Lower lobe of right lung (tissue), 2 donors: Measurements from ENCODE around the gene VASH2. TPM values are rescaled to one million over a fixed set of nuclear protein-coding genes. Genes with fewer than 3 reads are reported as not detected.

Source experiments
- ATAC-seq, 2 donors: fragments of 200-7000 bp; cut with Tn5 transposase; one replicate each; pipeline ENCODE4 v1.9.1; 2020 to 2022; ENCODE audit warnings: mild to moderate bottlenecking in 2 of 2, moderate library complexity in 2 of 2
- DNase-seq: peaks from one replicate; pipeline ENCODE4 v3.0.0-alpha.2; 2020
- H3K27ac ChIP-seq: fragments of 200-600 bp; one replicate; pipeline ENCODE4 v1.8.0; 2022
- H3K27me3 ChIP-seq: fragments of 200-600 bp; one replicate; pipeline ENCODE4 v1.8.0; 2022; ENCODE audit warnings: low read depth
- H3K36me3 ChIP-seq: fragments of 200-600 bp; one replicate; pipeline ENCODE4 v1.8.0; 2022; ENCODE audit warnings: mild to moderate bottlenecking
- H3K4me1 ChIP-seq: fragments of 200-600 bp; one replicate; pipeline ENCODE4 v1.8.0; 2022
- H3K4me3 ChIP-seq: fragments of 200-600 bp; one replicate; pipeline ENCODE4 v1.8.0; 2022; ENCODE audit warnings: mild to moderate bottlenecking
- H3K9me3 ChIP-seq: fragments of 200-600 bp; one replicate; pipeline ENCODE4 v1.8.0; 2022
- intact Hi-C: fragments of 100-400 bp; cut with DNase I; formaldehyde crosslinking; loops from one replicate; pipeline ENCODE4 v1.11.0; 2022
- total RNA-seq: library from RNA; stranded (reverse); fragmentation: NEBNext Ultra II Directional; extraction: Animal tissue kit (Norgen Biotek cat#: 25700); gene quantifications from one replicate; pipeline ENCODE4 v1.2.1, GENCODE V29; 2021
- TF ChIP-seq, protein P1 (sequence below): fragments of 200-600 bp; IDR thresholded peaks from one replicate; pipeline ENCODE4 v1.8.0; 2022; ENCODE audit warnings: antibody characterized with exemption, mild to moderate bottlenecking
- donor health status: DM: no; HTN: yes; CAD: no; lungs with severe emphysema.

Gene VASH2
- total RNA-seq, 1 donor from 2014 or later, result 1.6 TPM

GRCh38 chr1:212917134-212917485 is 33.2 kb upstream of the VASH2 start:
- Histone ChIP-seq H3K27ac (no peak overlapping the region), H3K9me3 (no peaks in the 10 kb centered on the region), H3K4me1 (no peaks in the 10 kb centered on the region), H3K36me3 (no peaks in the 10 kb centered on the region), H3K4me3 (no peak overlapping the region), H3K27me3 (no peaks in the 10 kb centered on the region)
- TF ChIP-seq, protein P1, sequence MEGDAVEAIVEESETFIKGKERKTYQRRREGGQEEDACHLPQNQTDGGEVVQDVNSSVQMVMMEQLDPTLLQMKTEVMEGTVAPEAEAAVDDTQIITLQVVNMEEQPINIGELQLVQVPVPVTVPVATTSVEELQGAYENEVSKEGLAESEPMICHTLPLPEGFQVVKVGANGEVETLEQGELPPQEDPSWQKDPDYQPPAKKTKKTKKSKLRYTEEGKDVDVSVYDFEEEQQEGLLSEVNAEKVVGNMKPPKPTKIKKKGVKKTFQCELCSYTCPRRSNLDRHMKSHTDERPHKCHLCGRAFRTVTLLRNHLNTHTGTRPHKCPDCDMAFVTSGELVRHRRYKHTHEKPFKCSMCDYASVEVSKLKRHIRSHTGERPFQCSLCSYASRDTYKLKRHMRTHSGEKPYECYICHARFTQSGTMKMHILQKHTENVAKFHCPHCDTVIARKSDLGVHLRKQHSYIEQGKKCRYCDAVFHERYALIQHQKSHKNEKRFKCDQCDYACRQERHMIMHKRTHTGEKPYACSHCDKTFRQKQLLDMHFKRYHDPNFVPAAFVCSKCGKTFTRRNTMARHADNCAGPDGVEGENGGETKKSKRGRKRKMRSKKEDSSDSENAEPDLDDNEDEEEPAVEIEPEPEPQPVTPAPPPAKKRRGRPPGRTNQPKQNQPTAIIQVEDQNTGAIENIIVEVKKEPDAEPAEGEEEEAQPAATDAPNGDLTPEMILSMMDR, result no peak
- intact Hi-C loops, result no loop called here
- ATAC-seq (no peak), DNase-seq (no peak)

GRCh38 chr1:212917858-212918257 is 32.5 kb upstream of the VASH2 start:
- Histone ChIP-seq H3K27ac (no peak overlapping the region), H3K4me1 (no peaks in the 10 kb centered on the region), H3K27me3 (no peaks in the 10 kb centered on the region), H3K9me3 (no peaks in the 10 kb centered on the region), H3K36me3 (no peaks in the 10 kb centered on the region), H3K4me3 (no peak overlapping the region)
- TF ChIP-seq, protein P1, result no peak
- no peak for ATAC-seq
- intact Hi-C loops, result no loop called here
- no peak for DNase-seq

GRCh38 chr1:212918824-212919223 is 31.5 kb upstream of the VASH2 start:
- intact Hi-C loops, result no loop called here
- no peak overlapping the region for H3K27ac ChIP-seq
- ATAC-seq, result no peak

GRCh38 chr1:212920246-212920645 is 30.1 kb upstream of the VASH2 start:
- Histone ChIP-seq H3K4me3 (no peak overlapping the region), H3K4me1 (no peaks in the 10 kb centered on the region), H3K27ac (no peak overlapping the region), H3K27me3 (no peaks in the 10 kb centered on the region), H3K9me3 (no peaks in the 10 kb centered on the region), H3K36me3 (no peaks in the 10 kb centered on the region)
- ATAC-seq (no peak), DNase-seq (no peak)
- TF ChIP-seq, protein P1, result no peak
- intact Hi-C loops, result no loop called here

More at GRCh38 chr1:212918824-212919223, 31.5 kb upstream of the VASH2 start:
- Histone ChIP-seq H3K36me3 (no peaks in the 10 kb centered on the region), H3K9me3 (no peaks in the 10 kb centered on the region), H3K27me3 (no peaks in the 10 kb centered on the region), H3K4me1 (no peaks in the 10 kb centered on the region), H3K4me3 (no peak overlapping the region)
- DNase-seq, result no peak
- TF ChIP-seq, protein P1, result no peak

DNA sequence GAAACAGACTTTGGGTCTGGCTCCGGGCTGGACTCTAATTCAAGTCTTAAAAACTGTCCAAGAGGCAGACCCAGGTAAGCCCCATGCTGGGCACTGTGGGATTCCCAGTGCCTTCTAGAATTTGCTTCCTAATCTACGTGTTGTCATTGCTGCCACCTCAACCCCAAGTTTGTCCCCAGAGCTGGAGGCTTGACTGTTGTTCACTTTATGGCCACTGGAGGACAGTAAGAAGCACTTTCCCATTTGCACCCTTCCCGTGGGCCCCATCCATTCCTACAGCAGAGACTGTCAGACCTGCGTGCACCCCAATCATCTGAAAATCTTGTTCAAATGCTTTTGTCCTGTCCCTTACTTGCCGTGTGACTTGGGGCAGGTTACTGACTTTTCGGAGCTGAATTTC is 29.4 kb upstream of the VASH2 start:
- Histone ChIP-seq H3K27me3 (no peaks in the 10 kb centered on the region), H3K27ac (no peak overlapping the region), H3K36me3 (no peaks in the 10 kb centered on the region), H3K9me3 (no peaks in the 10 kb centered on the region), H3K4me3 (no peak overlapping the region), H3K4me1 (no peaks in the 10 kb centered on the region)
- DNase-seq (no peak), ATAC-seq (no peak)
- TF ChIP-seq, protein P1, result no peak
- intact Hi-C loops, result no loop called here

- intact Hi-C loops, result no loop called here
- no peak overlapping the region for H3K27ac ChIP-seq
Measured at GRCh38 chr1:212922016-212922415, 28.3 kb upstream of the VASH2 start.

More at GRCh38 chr1:212922016-212922415, 28.3 kb upstream of the VASH2 start:
- no peak overlapping the region for H3K4me3 ChIP-seq
- no peaks in the 10 kb centered on the region for H3K4me1 ChIP-seq
- no peaks in the 10 kb centered on the region for H3K27me3 ChIP-seq
- DNase-seq, result no peak
- no peaks in the 10 kb centered on the region for H3K9me3 ChIP-seq
- no peaks in the 10 kb centered on the region for H3K36me3 ChIP-seq
- TF ChIP-seq, protein P1, result no peak
- ATAC-seq, result no peak
